ENCODE results near the gene COX14.

- no peak for TF ChIP-seq CTCF (IDR thresholded peaks at IDR 0.05; ENCODE audit: low read depth, low read length)
- no peak for TF ChIP-seq POLR2A (IDR thresholded peaks at IDR 0.05; ENCODE audit: extremely low read depth, insufficient read length)
- TF ChIP-seq MAX (IDR thresholded peaks at IDR 0.05; ENCODE audit: low read depth, low read length), result no peak
Observed at GRCh38 chr12:50089730-50090129, 22.3 kb upstream of the COX14 start.

All from NB4 (cell line).